Hair follicular keratinocyte (primary cell): Measurements from ENCODE around the gene ZNF573. TPM values are rescaled to one million over a fixed set of nuclear protein-coding genes. Genes with fewer than 3 reads are reported as not detected.

Experiments
- total RNA-seq: library from RNA; depleted of rRNA; stranded (reverse); fragments of >200 nt; gene quantifications from 2 replicates; pipeline ENCODE4 v1.2.3, GENCODE V29; 2015

Gene ZNF573
- 1.1 and 1.8 TPM in 2 replicates for total RNA-seq

DNA sequence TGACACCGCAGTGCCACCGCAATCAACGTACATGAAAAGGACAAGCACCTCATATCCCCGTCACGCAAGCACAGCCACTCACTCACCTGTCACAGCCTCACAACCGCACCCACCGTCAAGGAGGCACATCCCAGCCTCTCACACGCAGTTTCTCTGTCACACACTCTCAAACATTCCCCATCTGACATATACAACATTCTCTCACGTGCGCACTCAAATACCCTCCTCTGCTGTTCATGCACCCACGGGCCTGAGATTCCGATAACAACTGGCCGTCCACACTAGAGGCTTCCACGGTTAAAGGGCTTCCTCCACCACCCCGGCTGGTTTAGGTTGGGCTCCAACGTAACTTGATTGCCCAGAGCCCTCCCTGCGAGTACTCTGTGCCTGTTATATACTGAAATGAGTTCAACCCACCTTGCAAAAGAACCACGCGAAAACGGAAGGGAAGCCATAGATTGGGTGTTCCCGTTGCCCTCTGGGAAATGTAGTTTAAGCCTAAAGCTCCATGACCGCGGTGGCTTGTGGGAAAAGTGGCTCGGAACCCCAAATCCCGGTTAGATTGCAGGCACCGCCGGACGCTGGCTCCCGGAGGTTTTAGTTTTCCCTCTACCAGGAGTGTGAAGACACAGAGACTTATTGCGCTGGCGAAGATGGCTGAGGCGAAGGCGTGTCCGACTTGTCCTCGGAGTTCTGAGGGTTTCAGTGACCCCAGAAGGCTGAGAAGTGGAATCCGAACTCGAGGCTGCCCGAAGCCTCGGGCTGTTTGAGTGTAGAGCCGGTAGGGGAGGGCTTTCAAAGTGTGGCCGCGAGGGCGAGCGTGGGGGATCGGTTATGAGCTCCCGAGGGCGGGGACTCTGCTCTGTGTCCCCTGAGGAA is at the start of gene ZNF573:
ZNF573 (minus strand) TSS at position 460 of the 879 bp plus-strand sequence. CDS start 5,857 bp downstream, outside the sequence.

DNA sequence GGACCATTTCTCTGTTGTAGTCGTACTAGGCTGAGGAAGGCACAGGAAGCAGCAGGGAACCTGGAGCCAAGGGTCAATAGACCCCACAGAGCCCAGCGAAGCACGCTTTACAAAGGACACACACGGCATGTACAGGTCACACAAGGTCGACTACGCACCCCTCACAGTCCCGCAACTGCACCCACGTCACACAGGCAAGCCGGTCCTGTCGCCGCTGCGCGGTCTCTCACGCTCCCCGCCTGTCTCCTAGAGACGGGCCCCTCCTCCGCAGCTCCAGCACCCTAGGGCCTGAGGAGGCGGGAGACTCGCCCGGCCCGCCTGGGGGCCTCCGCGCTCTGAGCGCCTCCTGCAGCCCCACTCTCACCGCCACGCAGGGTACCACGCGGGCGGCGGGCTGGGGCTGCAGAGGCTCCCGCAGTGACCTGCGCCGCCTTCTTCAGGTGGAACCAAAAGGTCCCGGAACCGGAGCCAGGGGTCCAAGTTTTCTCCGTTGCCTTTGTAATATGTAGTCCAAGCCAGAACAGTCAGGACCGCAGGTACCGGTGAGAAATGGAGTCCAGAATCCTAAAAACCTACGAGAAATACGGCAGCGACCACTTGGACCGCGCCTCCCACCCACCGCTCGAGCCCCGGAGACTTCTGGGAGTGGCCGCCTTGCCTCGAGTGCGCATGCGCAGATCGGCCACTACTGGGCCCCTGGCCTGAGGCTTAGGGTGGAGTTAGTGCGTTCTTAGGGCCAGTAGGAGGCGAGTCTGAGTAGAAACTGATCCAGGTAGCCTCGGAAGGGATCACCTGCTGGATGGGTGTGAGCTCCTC is 60.1 kb downstream of the ZNF573 start, which contains the start of gene ZNF607:
ZNF607 (minus strand) TSS at position 651 of the 816 bp plus-strand sequence. CDS start 8,143 bp downstream, outside the sequence.

Other genes starting within 250 kb of the ZNF573 start
- gene ZNF571, start 184.8 kb downstream of the ZNF573 start, total RNA-seq = 0.95 and 1.8 TPM in 2 replicates
- gene ZNF540, start 184.7 kb downstream of the ZNF573 start, total RNA-seq = 0.08 TPM in 1 of 2 replicates, not detected in the other
- 4.9 and 7.2 TPM in 2 replicates for gene ZFP30, start 124.1 kb downstream of the ZNF573 start, total RNA-seq
- 1.9 and 6.1 TPM in 2 replicates for gene ZNF607, start 59.8 kb downstream of the ZNF573 start, total RNA-seq
- gene WDR87, start 127.0 kb upstream of the ZNF573 start, total RNA-seq = not detected in 2 replicates
- gene SIPA1L3, start 127.6 kb upstream of the ZNF573 start, total RNA-seq = 11.6 and 14.0 TPM in 2 replicates